GM23338 (cell line): ENCODE data around the gene PRCC. TPM values are rescaled to one million over a fixed set of nuclear protein-coding genes. Genes with fewer than 3 reads are reported as not detected.

Experiments used
- ATAC-seq: fragments of 200-7000 bp; cut with Tn5 transposase; 3 replicates; pipeline ENCODE4 v1.9.1; 2020
- DNase-seq: peaks from one replicate; pipeline ENCODE4 v3.0.0-alpha.2; 2015; ENCODE audit warnings: low spot score
- H2AFZ ChIP-seq: fragments of 200-600 bp; sonication (generic); 2 replicates; pipeline ENCODE4 v1.8.0; 2016; ENCODE audit warnings: antibody characterized with exemption, mild to moderate bottlenecking, moderate library complexity
- H3F3A ChIP-seq: fragments of 200-600 bp; sonication (generic); replicated peaks from 2 replicates; pipeline ENCODE4 v1.8.0; 2017; ENCODE audit warnings: antibody characterized with exemption, mixed run types, low read depth
- H3K27ac ChIP-seq: fragments of 200-600 bp; sonication (generic); 2 replicates; pipeline ENCODE4 v1.6.1; 2016; ENCODE audit warnings: low read depth
- H3K27me3 ChIP-seq: fragments of 200-600 bp; sonication (generic); 2 replicates; pipeline ENCODE4 v1.8.0; 2016; ENCODE audit warnings: mild to moderate bottlenecking, mixed run types, moderate library complexity; ENCODE audit not compliant: insufficient read depth
- H3K36me3 ChIP-seq: fragments of 200-600 bp; sonication (generic); 2 replicates; pipeline ENCODE4 v1.8.0; 2016; ENCODE audit warnings: mild to moderate bottlenecking; ENCODE audit not compliant: insufficient read depth
- H3K4me1 ChIP-seq: fragments of 200-600 bp; sonication (generic); 2 replicates; pipeline ENCODE4 v1.8.0; 2016; ENCODE audit warnings: mild to moderate bottlenecking, moderate library complexity; ENCODE audit not compliant: insufficient read depth
- H3K4me2 ChIP-seq: fragments of 200-600 bp; sonication (generic); 2 replicates; pipeline ENCODE4 v1.7.1; 2017; ENCODE audit warnings: mixed run types
- H3K4me3 ChIP-seq: fragments of 200-600 bp; sonication (generic); 2 replicates; pipeline ENCODE4 v1.6.1; 2016; ENCODE audit warnings: mixed run types
- H3K79me2 ChIP-seq: fragments of 200-600 bp; sonication (generic); replicated peaks from 2 replicates; pipeline ENCODE4 v1.8.0; 2017; ENCODE audit warnings: mild to moderate bottlenecking; ENCODE audit not compliant: insufficient read depth
- H3K9me2 ChIP-seq: fragments of 200-600 bp; sonication (generic); 2 replicates; pipeline ENCODE4 v1.8.0; 2017; ENCODE audit not compliant: insufficient read depth
- H4K20me1 ChIP-seq: fragments of 200-600 bp; sonication (generic); replicated peaks from 2 replicates; pipeline ENCODE4 v1.8.0; 2017; ENCODE audit warnings: mild to moderate bottlenecking; ENCODE audit not compliant: insufficient read depth
- H3K27ac Mint-ChIP-seq: 2 replicates; pipeline ENCODE4 v1.8.0; 2020; ENCODE audit warnings: inconsistent platforms, mild to moderate bottlenecking, moderate library complexity, mixed read lengths
- H3K27me3 Mint-ChIP-seq: 3 replicates; pipeline ENCODE4 v1.8.0; 2022; ENCODE audit warnings: low read depth, mild to moderate bottlenecking, moderate library complexity, mixed read lengths, inconsistent platforms; ENCODE audit not compliant: insufficient read depth, poor library complexity
- H3K36me3 Mint-ChIP-seq: 3 replicates; pipeline ENCODE4 v1.8.0; 2021; ENCODE audit warnings: low read depth, mild to moderate bottlenecking, inconsistent platforms, moderate library complexity, mixed read lengths
- H3K4me1 Mint-ChIP-seq: 3 replicates; pipeline ENCODE4 v1.8.0; 2020; ENCODE audit warnings: mild to moderate bottlenecking, inconsistent platforms, mixed read lengths
- H3K4me3 Mint-ChIP-seq: 3 replicates; pipeline ENCODE4 v1.8.0; 2021; ENCODE audit warnings: moderate library complexity, mild to moderate bottlenecking, inconsistent platforms, mixed read lengths
- H3K9me3 Mint-ChIP-seq: 3 replicates; pipeline ENCODE4 v1.8.0; 2020; ENCODE audit warnings: moderate library complexity, mild to moderate bottlenecking, inconsistent platforms, mixed read lengths
- CREB1 ChIP-seq: fragments of 250-450 bp; sonication (Bioruptor Pico); IDR thresholded peaks from 2 replicates; pipeline ENCODE4 v1.5.0; 2020; ENCODE audit warnings: low read depth, mild to moderate bottlenecking, moderate library complexity
- STAT1 ChIP-seq: IDR thresholded peaks from one replicate; pipeline ENCODE4 v1.6.1; 2016; ENCODE audit warnings: antibody characterized with exemption; ENCODE audit not compliant: unreplicated experiment
- ZNF114 ChIP-seq: fragments of 250-450 bp; sonication (Bioruptor Pico); IDR thresholded peaks from 2 replicates; pipeline ENCODE4 v1.5.0; 2020; ENCODE audit warnings: mild to moderate bottlenecking, moderate library complexity
- ZNF331 ChIP-seq: fragments of 250-450 bp; sonication (Bioruptor Pico); IDR thresholded peaks from 2 replicates; pipeline ENCODE4 v1.5.0; 2020; ENCODE audit warnings: low read depth, mild to moderate bottlenecking, moderate library complexity
- polyA plus RNA-seq: library from polyadenylated mRNA; unstranded; fragments of >200 nt; fragmentation: Nextera tagmentation; extraction: Ambion mirVana; gene quantifications from 2 replicates; pipeline ENCODE4 v1.2.1, GENCODE V29; 2016
- total RNA-seq: library from RNA; depleted of rRNA; stranded (reverse); fragments of >200 nt; shearing (Covaris generic); gene quantifications from 2 replicates; pipeline ENCODE4 v1.2.3, GENCODE V29; 2014
- TF ChIP-seq, protein P1 (sequence below): fragments of 250-450 bp; sonication (Bioruptor Pico); IDR thresholded peaks from 2 replicates; pipeline ENCODE4 v1.5.0; 2020; ENCODE audit warnings: mild to moderate bottlenecking, moderate library complexity
- TF ChIP-seq, protein P2 (sequence below): IDR thresholded peaks from 2 replicates; pipeline ENCODE4 v1.6.1; 2016; ENCODE audit warnings: antibody characterized with exemption
- TF ChIP-seq, protein P3 (sequence below), 2 experiments: fragments of 200-600 bp in 1 of 2; sonication (generic) in 1 of 2; conservative IDR thresholded peaks; 2 replicates each; pipeline versions ENCODE4 v1.5.1 to v1.6.1; 2016 to 2017; ENCODE audit warnings: antibody characterized with exemption in 2 of 2, low read depth in 2 of 2, mild to moderate bottlenecking in 2 of 2, moderate library complexity in 1 of 2

The PRCC gene
- total and polyA plus RNA-seq, 2 experiments from 2014 or later = 66.2 to 72.9 TPM

DNA sequence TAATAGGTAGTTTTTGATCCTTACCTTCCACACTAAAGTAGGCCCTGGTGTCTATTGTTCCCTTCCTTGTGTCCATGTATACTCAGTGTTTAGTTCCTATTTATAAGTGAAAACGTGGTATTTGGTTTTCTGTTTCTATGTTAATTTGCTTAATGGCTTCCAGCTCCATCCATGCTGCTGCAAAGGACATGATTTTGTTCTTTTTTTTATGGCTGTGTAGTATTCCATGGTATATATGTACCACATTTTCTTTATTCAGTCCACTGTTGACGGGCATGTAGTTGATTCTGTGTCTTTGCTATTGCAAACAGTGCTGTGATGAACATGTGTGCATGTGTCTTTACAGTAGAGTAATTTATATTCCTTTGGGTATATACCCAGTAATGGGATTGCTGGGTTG, 20.8 kb downstream of the PRCC start:
- no peak overlapping the region for H3K4me3 Mint-ChIP-seq
- Histone ChIP-seq H3K27me3 (no peaks in the 10 kb centered on the region), H2AFZ (no peak overlapping the region), H4K20me1 (peaks cover 51% of the 10 kb centered on the region), H3K4me2 (no peak overlapping the region), H3K4me1 (no peaks in the 10 kb centered on the region), H3K4me3 (no peak overlapping the region), H3K79me2 (peaks cover 24% of the 10 kb centered on the region), H3K27ac (no peak overlapping the region), H3K9me2 (no peaks in the 10 kb centered on the region), H3K36me3 (peaks cover 38% of the 10 kb centered on the region), H3F3A (peaks cover 13% of the 10 kb centered on the region; the same call in 1 of the 2 replicates)
- DNase-seq (no peak), ATAC-seq (no peak)
- H3K9me3 Mint-ChIP-seq = no peaks in the 10 kb centered on the region
- peaks cover 4% of the 10 kb centered on the region for H3K27me3 Mint-ChIP-seq
- no peak overlapping the region for H3K27ac Mint-ChIP-seq
- peaks cover 71% of the 10 kb centered on the region for H3K36me3 Mint-ChIP-seq
- H3K4me1 Mint-ChIP-seq = no peaks in the 10 kb centered on the region
- no peak for TF ChIP-seq STAT1

DNA sequence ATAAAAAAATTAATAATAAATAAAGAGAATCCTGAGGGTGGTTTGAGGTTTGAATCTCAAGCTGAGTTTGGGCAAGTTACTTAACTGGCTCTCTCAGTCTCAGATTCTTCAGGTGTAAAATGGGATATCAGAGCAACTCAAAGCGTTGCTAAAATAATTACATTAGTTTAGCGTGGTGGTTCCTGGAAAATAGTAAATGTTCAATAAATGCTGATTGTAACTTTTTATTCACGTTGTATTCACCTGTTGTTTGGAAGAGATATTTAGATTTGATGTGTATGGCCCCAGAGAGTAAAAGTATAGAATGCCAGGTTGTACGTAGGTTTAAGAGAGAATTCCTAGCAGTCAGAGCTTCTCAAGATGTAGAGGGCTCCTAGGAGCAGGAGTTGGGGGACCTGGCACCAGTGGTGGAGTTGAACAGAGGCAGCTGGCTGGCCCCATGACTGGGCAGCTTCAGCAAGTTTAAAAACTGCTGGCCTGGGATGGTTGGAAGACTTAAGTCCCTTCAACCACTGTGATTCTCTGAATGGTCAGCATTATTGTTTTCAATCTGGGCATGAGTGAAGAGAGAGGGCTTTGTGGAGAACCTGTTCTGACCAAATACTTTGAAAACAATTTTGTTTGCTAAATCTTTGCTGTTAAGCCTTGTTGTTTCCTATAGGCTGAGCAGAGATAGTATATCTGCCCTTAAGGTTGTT, 22.4 kb downstream of the PRCC start:
- Histone ChIP-seq H3K4me1 (no peaks in the 10 kb centered on the region), H3F3A (peaks cover 20% of the 10 kb centered on the region), H3K27me3 (no peaks in the 10 kb centered on the region), H2AFZ (no peak overlapping the region), H3K4me3 (no peak overlapping the region), H3K36me3 (peaks cover 52% of the 10 kb centered on the region), H3K9me2 (no peaks in the 10 kb centered on the region), H3K27ac (no peak overlapping the region), H3K79me2 (peaks cover 22% of the 10 kb centered on the region), H4K20me1 (peaks cover 48% of the 10 kb centered on the region), H3K4me2 (no peak overlapping the region)
- no peak overlapping the region for H3K27ac Mint-ChIP-seq
- no peaks in the 10 kb centered on the region for H3K9me3 Mint-ChIP-seq
- H3K27me3 Mint-ChIP-seq = peaks cover 4% of the 10 kb centered on the region
- ATAC-seq = no peak
- TF ChIP-seq, protein P1, sequence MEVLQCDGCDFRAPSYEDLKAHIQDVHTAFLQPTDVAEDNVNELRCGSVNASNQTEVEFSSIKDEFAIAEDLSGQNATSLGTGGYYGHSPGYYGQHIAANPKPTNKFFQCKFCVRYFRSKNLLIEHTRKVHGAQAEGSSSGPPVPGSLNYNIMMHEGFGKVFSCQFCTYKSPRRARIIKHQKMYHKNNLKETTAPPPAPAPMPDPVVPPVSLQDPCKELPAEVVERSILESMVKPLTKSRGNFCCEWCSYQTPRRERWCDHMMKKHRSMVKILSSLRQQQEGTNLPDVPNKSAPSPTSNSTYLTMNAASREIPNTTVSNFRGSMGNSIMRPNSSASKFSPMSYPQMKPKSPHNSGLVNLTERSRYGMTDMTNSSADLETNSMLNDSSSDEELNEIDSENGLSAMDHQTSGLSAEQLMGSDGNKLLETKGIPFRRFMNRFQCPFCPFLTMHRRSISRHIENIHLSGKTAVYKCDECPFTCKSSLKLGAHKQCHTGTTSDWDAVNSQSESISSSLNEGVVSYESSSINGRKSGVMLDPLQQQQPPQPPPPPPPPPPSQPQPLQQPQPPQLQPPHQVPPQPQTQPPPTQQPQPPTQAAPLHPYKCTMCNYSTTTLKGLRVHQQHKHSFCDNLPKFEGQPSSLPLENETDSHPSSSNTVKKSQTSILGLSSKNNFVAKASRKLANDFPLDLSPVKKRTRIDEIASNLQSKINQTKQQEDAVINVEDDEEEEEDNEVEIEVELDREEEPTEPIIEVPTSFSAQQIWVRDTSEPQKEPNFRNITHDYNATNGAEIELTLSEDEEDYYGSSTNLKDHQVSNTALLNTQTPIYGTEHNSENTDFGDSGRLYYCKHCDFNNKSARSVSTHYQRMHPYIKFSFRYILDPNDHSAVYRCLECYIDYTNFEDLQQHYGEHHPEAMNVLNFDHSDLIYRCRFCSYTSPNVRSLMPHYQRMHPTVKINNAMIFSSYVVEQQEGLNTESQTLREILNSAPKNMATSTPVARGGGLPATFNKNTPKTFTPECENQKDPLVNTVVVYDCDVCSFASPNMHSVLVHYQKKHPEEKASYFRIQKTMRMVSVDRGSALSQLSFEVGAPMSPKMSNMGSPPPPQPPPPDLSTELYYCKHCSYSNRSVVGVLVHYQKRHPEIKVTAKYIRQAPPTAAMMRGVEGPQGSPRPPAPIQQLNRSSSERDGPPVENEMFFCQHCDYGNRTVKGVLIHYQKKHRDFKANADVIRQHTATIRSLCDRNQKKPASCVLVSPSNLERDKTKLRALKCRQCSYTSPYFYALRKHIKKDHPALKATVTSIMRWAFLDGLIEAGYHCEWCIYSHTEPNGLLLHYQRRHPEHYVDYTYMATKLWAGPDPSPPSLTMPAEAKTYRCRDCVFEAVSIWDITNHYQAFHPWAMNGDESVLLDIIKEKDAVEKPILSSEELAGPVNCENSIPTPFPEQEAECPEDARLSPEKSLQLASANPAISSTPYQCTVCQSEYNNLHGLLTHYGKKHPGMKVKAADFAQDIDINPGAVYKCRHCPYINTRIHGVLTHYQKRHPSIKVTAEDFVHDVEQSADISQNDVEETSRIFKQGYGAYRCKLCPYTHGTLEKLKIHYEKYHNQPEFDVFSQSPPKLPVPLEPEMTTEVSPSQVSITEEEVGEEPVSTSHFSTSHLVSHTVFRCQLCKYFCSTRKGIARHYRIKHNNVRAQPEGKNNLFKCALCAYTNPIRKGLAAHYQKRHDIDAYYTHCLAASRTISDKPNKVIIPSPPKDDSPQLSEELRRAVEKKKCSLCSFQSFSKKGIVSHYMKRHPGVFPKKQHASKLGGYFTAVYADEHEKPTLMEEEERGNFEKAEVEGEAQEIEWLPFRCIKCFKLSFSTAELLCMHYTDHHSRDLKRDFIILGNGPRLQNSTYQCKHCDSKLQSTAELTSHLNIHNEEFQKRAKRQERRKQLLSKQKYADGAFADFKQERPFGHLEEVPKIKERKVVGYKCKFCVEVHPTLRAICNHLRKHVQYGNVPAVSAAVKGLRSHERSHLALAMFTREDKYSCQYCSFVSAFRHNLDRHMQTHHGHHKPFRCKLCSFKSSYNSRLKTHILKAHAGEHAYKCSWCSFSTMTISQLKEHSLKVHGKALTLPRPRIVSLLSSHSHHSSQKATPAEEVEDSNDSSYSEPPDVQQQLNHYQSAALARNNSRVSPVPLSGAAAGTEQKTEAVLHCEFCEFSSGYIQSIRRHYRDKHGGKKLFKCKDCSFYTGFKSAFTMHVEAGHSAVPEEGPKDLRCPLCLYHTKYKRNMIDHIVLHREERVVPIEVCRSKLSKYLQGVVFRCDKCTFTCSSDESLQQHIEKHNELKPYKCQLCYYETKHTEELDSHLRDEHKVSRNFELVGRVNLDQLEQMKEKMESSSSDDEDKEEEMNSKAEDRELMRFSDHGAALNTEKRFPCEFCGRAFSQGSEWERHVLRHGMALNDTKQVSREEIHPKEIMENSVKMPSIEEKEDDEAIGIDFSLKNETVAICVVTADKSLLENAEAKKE (CRISPR knock-in tag) = no peak
- TF ChIP-seq, protein P2, sequence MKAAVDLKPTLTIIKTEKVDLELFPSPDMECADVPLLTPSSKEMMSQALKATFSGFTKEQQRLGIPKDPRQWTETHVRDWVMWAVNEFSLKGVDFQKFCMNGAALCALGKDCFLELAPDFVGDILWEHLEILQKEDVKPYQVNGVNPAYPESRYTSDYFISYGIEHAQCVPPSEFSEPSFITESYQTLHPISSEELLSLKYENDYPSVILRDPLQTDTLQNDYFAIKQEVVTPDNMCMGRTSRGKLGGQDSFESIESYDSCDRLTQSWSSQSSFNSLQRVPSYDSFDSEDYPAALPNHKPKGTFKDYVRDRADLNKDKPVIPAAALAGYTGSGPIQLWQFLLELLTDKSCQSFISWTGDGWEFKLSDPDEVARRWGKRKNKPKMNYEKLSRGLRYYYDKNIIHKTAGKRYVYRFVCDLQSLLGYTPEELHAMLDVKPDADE = no peak
- TF ChIP-seq, protein P3, sequence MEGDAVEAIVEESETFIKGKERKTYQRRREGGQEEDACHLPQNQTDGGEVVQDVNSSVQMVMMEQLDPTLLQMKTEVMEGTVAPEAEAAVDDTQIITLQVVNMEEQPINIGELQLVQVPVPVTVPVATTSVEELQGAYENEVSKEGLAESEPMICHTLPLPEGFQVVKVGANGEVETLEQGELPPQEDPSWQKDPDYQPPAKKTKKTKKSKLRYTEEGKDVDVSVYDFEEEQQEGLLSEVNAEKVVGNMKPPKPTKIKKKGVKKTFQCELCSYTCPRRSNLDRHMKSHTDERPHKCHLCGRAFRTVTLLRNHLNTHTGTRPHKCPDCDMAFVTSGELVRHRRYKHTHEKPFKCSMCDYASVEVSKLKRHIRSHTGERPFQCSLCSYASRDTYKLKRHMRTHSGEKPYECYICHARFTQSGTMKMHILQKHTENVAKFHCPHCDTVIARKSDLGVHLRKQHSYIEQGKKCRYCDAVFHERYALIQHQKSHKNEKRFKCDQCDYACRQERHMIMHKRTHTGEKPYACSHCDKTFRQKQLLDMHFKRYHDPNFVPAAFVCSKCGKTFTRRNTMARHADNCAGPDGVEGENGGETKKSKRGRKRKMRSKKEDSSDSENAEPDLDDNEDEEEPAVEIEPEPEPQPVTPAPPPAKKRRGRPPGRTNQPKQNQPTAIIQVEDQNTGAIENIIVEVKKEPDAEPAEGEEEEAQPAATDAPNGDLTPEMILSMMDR (conservative IDR thresholded peaks at IDR 0.05; ENCODE audit: low read depth in 2 of 2) = no peak
- TF ChIP-seq ZNF114 (CRISPR knock-in tag) (no peak), STAT1 (no peak), CREB1 (CRISPR knock-in tag) (no peak), ZNF331 (CRISPR knock-in tag) (no peak)
- peaks cover 73% of the 10 kb centered on the region for H3K36me3 Mint-ChIP-seq
- no peak overlapping the region for H3K4me3 Mint-ChIP-seq
- DNase-seq = no peak
- H3K4me1 Mint-ChIP-seq = no peaks in the 10 kb centered on the region
